Natural killer cell treated with Interleukin-12 subunit alpha and Interleukin-12 subunit beta and Interleukin-15 and Interleukin-18, amount 100 ng/mL, for 72 hours (primary cell): ENCODE measurements around the gene EDIL3. TPM values are rescaled to one million over a fixed set of nuclear protein-coding genes. Genes with fewer than 3 reads are reported as not detected.

Experiments used
- ATAC-seq, 2 donors: fragments of 150-1000 bp; cut with Tn5 transposase in 1 of 2; sonication (Bioruptor Pico), chemical (Tn5 transposase) in 1 of 2; 2 replicates each; pipeline ENCODE4 v1.10.0; 2021
- DNase-seq: peaks from one replicate; pipeline ENCODE4 v3.0.0; 2022; ENCODE audit warnings: low spot score
- H3K27ac Mint-ChIP-seq, 2 donors: 1 replicate in 1 of 2; 2 replicates in 1 of 2; pipeline ENCODE4 v1.8.0; 2022; ENCODE audit warnings: mixed read lengths in 2 of 2, mild to moderate bottlenecking in 1 of 2, moderate library complexity in 1 of 2
- H3K27me3 Mint-ChIP-seq, 2 donors: 1 replicate in 1 of 2; 2 replicates in 1 of 2; pipeline ENCODE4 v1.8.0; 2022; ENCODE audit warnings: mixed read lengths in 2 of 2
- H3K36me3 Mint-ChIP-seq: one replicate; pipeline ENCODE4 v1.8.0; 2022; ENCODE audit warnings: mixed read lengths
- H3K4me1 Mint-ChIP-seq, 2 donors: 1 replicate in 1 of 2; 2 replicates in 1 of 2; pipeline ENCODE4 v1.8.0; 2022; ENCODE audit warnings: low read depth in 2 of 2, mixed read lengths in 2 of 2, mild to moderate bottlenecking in 1 of 2
- H3K4me3 Mint-ChIP-seq: one replicate; pipeline ENCODE4 v1.8.0; 2022; ENCODE audit warnings: mixed read lengths
- H3K9me3 Mint-ChIP-seq: 2 replicates; pipeline ENCODE4 v1.8.0; 2022; ENCODE audit warnings: mixed read lengths
- total RNA-seq, 2 donors: library from RNA; stranded (reverse); gene quantifications; one replicate each; pipeline ENCODE4 v1.2.3, GENCODE V29; 2022

EDIL3 gene
- total RNA-seq, 2 donors from 2014 or later, result not detected

DNA sequence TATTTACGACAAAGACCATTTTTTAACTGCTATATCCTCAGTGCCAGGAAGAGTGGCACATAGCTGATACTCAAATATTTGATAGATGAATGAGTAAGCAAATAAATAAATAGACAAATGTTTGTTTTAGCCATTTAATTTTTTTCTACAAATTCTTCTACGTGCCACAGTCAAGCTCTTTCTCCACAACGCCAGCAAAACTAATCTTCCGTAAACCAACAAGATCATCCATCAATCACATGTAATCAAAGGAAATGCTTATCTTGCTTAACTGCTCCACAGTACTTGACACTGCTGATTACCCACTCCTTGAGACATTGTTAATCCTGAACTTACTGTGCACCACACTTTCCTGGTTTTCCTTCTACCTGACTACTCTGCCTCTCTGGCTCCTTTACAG lies 136.7 kb downstream of the EDIL3 start:
- no peaks in the 10 kb centered on the region for H3K27me3 Mint-ChIP-seq
- no peak overlapping the region for H3K27ac Mint-ChIP-seq
- no peak for DNase-seq
- H3K9me3 Mint-ChIP-seq, result peaks cover 13% of the 10 kb centered on the region
- H3K4me1 Mint-ChIP-seq, result no peaks in the 10 kb centered on the region
- no peaks in the 10 kb centered on the region for H3K36me3 Mint-ChIP-seq
- no peak overlapping the region for H3K4me3 Mint-ChIP-seq
- no peak for ATAC-seq

DNA sequence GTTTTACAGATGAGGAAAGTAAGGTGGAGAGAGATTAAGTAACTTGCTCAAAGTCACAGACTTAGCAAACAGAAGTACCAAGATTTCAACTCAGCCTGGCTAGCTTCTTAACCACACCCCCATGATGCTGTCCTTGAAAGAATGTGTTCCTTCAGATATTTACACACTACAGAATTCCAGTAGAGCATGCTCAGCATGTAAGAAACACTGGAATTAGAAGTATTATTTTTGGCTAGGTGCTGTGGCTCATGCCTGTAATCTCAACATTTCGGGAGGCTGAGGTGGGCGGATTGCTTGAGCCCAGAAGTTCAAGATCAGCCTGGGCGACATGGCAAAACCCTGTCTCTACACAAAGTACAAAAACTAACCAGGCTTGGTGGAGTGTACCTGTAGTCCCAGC lies 142.4 kb downstream of the EDIL3 start:
- Mint-ChIP-seq H3K36me3 (no peaks in the 10 kb centered on the region), H3K27me3 (no peaks in the 10 kb centered on the region), H3K4me3 (no peak overlapping the region), H3K4me1 (no peaks in the 10 kb centered on the region), H3K27ac (no peak overlapping the region), H3K9me3 (peaks cover 4% of the 10 kb centered on the region)
- DNase-seq (no peak), ATAC-seq (no peak)

DNA sequence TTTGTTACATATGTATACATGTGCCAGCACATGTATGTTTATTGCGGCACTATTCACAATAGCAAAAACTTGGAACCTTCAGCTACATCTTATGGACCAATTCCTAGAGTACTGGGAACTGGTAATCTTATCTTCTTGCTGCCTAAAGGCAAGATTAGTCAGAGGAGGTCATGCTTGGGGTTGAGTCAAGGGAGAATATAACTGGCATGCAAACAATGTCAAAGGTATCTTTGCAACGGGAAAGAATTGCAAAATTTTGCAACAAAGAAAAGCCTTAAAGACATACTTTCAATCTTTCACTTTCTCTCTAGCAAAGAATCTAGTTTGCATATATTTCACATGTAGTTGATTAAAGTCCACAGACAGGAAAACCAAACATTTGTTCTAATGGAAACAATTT lies 145.2 kb downstream of the EDIL3 start:
- H3K27ac Mint-ChIP-seq, result no peak overlapping the region
- no peak for ATAC-seq
- H3K4me3 Mint-ChIP-seq, result no peak overlapping the region
- H3K9me3 Mint-ChIP-seq, result peaks cover 4% of the 10 kb centered on the region
- DNase-seq, result no peak
- no peaks in the 10 kb centered on the region for H3K4me1 Mint-ChIP-seq
- no peaks in the 10 kb centered on the region for H3K27me3 Mint-ChIP-seq
- H3K36me3 Mint-ChIP-seq, result no peaks in the 10 kb centered on the region

DNA sequence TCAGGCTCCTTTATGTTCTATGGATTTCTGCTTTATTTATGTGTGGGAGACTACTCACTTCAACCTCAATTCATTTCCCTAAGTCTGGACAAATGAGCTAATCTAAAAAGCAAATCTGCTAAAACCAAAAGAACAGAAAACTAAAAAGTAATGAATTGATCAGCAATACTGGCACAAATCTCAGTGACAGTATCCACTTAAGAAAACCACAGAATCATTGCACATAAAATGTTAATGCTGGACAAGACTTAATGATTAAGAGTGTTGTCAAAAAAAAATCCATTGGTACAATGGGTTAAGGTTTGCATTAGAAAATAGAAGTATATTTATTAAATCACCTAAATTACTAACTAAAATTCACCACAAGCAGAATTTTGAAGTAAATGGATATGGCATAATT lies 147.6 kb downstream of the EDIL3 start:
- Mint-ChIP-seq H3K27me3 (no peaks in the 10 kb centered on the region), H3K4me3 (no peak overlapping the region), H3K4me1 (no peaks in the 10 kb centered on the region), H3K9me3 (peaks cover under 1% of the 10 kb centered on the region), H3K27ac (no peak overlapping the region), H3K36me3 (no peaks in the 10 kb centered on the region)
- DNase-seq (no peak), ATAC-seq (no peak)

DNA sequence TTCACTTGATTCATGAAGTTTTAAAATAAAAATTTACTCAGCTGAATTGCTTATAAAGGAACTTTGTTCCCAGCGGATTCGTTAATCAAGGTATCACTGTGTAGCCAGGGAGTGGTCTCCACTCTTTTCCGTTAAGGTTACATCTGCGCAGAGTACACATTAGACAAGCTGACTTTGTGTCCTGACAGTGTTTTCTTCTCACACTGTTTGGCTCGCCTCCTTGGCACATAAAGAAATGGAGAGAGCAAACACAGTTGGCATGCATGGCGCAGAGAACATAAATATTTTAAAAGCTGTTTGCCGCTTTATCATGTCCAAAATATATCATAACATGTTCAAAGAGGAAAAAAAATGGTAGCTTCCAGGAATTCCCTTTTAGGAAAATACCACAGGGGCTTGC lies 153.2 kb downstream of the EDIL3 start:
- Mint-ChIP-seq H3K27me3 (no peaks in the 10 kb centered on the region), H3K4me3 (no peak overlapping the region), H3K4me1 (no peaks in the 10 kb centered on the region), H3K36me3 (no peaks in the 10 kb centered on the region), H3K27ac (no peak overlapping the region), H3K9me3 (peaks cover 4% of the 10 kb centered on the region)
- DNase-seq (no peak), ATAC-seq (no peak)

DNA sequence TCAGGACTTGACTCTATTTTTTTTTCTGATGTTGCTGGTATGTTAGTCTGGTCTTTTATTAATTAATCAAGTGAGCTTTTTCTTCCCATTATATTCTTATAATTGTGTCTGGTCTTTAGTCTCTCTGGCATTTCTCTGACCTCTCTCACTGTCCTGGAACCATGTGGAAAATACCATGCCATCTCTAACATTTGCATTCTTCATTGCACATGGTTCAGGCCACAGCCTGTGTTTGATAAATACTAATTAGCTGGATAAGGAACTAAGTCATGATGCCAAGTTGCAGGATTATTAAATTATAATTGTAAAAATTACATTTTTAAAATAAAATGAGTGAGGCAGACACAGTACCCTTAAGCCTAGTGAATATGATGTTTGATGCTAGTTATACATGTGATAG lies 155.6 kb downstream of the EDIL3 start:
- Mint-ChIP-seq H3K9me3 (peaks cover 4% of the 10 kb centered on the region), H3K27me3 (no peaks in the 10 kb centered on the region), H3K4me1 (no peaks in the 10 kb centered on the region), H3K4me3 (no peak overlapping the region), H3K36me3 (no peaks in the 10 kb centered on the region), H3K27ac (no peak overlapping the region)
- DNase-seq (no peak), ATAC-seq (no peak)

DNA sequence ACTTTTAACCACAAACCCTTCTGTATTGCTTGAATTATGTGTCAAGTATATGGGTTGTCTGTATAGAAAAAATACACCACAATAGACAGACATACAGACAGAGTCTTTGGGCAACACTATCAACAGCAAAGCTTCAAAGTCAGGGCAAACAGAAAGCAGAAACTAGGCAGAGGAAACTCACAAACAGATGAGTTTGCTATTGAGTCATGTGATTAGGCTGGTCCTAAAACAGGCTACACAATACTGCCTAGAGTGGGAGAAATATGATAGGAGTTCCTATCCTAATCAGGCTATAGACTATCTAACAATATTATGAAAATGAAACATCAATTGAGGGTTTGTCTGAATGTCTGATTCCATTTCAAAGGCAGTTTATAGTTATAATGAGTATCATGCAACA lies 156.4 kb downstream of the EDIL3 start:
- Mint-ChIP-seq H3K9me3 (peaks cover 4% of the 10 kb centered on the region), H3K27me3 (no peaks in the 10 kb centered on the region), H3K36me3 (no peaks in the 10 kb centered on the region), H3K4me3 (no peak overlapping the region), H3K27ac (no peak overlapping the region), H3K4me1 (no peaks in the 10 kb centered on the region)
- DNase-seq (no peak), ATAC-seq (no peak)

DNA sequence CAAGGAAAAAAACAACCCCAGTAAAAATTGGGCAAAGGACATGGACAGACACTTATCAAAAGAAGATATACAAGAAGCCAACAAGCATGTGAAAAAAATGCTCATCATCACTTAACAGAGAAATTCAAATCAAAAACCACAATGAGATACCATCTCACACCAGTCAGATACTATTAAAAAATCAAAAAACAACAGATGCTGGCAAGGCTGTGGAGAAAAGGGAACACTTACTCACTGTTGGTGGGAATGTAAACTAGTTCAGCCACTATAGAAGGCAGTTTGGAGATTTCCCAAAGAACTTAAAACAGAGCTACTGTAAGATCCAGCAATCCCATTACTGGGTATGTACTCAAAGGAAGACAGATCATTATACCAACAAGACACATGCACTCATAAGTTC lies 157.4 kb downstream of the EDIL3 start:
- DNase-seq (no peak), ATAC-seq (no peak)
- Mint-ChIP-seq H3K27ac (no peak overlapping the region), H3K27me3 (no peaks in the 10 kb centered on the region), H3K9me3 (peaks cover 4% of the 10 kb centered on the region), H3K36me3 (no peaks in the 10 kb centered on the region), H3K4me1 (no peaks in the 10 kb centered on the region), H3K4me3 (no peak overlapping the region)

DNA sequence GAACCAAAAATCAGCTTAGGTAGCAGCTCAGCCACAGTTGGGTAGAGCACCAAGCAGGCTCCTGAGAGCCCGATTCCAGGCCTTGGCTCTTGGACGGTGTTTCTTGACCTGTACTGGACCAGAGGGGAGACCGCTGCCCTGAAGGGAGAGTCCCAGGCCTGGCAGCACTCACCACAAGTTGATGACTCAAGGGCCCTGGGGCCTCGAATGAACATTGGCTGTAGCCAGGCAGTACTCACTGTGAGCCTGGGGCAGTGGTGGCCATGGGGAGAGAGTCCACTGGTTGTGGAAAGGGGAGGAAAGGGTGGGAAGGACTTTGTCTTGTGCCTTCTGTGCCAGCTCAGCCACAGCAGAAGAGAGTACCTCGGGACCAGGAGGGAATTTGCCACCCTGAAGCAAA lies 166.1 kb downstream of the EDIL3 start:
- H3K9me3 Mint-ChIP-seq, result no peaks in the 10 kb centered on the region
- H3K36me3 Mint-ChIP-seq, result no peaks in the 10 kb centered on the region
- no peaks in the 10 kb centered on the region for H3K4me1 Mint-ChIP-seq
- no peak overlapping the region for H3K27ac Mint-ChIP-seq
- no peak overlapping the region for H3K4me3 Mint-ChIP-seq
- no peak for ATAC-seq
- DNase-seq, result no peak
- H3K27me3 Mint-ChIP-seq, result no peaks in the 10 kb centered on the region

DNA sequence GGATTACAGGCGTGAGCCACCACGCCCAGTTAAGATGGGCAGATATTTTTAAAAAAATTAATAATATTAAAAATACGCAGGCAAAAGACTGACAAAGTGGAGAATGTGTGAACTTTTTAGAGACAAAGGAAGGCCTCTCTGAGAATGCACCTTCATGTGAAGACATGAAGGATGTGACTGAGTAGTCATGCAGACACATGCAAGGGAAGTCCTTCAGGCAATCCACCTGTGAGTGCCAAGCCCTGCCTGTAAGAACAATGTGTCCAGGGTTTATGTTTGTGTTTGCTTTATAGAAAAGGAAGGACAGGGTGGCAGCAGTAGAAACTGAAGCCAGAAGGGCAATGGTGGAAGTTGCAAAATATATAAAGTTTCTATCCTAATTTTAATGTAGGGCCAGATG lies 169.2 kb downstream of the EDIL3 start:
- Mint-ChIP-seq H3K4me3 (no peak overlapping the region), H3K27me3 (no peaks in the 10 kb centered on the region), H3K9me3 (peaks cover 13% of the 10 kb centered on the region), H3K27ac (no peak overlapping the region), H3K36me3 (no peaks in the 10 kb centered on the region), H3K4me1 (no peaks in the 10 kb centered on the region)
- ATAC-seq (no peak), DNase-seq (no peak)

DNA sequence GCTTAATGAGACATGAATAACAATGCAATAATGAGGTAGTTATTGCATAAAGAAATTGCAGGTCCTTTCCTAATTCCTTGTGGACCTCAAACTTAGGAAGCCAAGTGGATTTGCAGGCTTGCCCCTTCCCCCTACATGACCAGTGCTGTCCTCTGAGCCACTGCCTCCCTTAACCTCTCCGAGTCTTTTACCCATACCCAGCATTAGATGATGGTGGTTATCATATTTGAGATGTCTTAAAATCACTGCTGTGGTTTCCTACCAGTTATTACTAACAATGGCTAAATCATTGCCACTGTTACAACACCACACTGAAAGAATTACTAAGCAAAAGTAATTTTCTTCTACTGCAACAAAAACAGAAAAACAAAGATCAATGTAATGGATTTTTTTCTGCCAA lies 170.8 kb downstream of the EDIL3 start:
- DNase-seq, result no peak
- no peak for ATAC-seq
- H3K36me3 Mint-ChIP-seq, result no peaks in the 10 kb centered on the region
- no peaks in the 10 kb centered on the region for H3K4me1 Mint-ChIP-seq
- H3K4me3 Mint-ChIP-seq, result no peak overlapping the region
- no peaks in the 10 kb centered on the region for H3K27me3 Mint-ChIP-seq
- peaks cover 13% of the 10 kb centered on the region for H3K9me3 Mint-ChIP-seq
- H3K27ac Mint-ChIP-seq, result no peak overlapping the region

DNA sequence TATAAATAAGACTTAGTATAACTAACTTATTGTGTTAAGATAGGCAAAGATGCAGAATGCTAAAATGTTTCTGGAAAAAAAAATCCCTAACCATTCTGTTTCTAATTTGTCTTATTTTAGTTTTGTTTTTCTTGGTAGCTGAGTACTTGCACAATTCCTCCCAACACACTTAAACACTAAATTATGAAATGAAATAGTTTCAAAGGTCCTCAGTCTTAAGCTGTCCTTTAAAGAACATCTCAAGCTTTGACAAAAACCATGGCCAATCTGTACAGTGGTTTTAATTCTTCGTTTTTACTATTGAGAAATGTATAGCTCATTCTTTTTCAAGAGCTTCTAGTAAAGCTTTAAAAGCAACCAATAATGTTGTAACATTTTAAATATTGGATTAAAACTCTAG lies 171.5 kb downstream of the EDIL3 start:
- no peak for DNase-seq
- H3K4me3 Mint-ChIP-seq, result no peak overlapping the region
- no peaks in the 10 kb centered on the region for H3K36me3 Mint-ChIP-seq
- no peak overlapping the region for H3K27ac Mint-ChIP-seq
- peaks cover 13% of the 10 kb centered on the region for H3K9me3 Mint-ChIP-seq
- H3K4me1 Mint-ChIP-seq, result no peaks in the 10 kb centered on the region
- H3K27me3 Mint-ChIP-seq, result no peaks in the 10 kb centered on the region
- ATAC-seq, result no peak

DNA sequence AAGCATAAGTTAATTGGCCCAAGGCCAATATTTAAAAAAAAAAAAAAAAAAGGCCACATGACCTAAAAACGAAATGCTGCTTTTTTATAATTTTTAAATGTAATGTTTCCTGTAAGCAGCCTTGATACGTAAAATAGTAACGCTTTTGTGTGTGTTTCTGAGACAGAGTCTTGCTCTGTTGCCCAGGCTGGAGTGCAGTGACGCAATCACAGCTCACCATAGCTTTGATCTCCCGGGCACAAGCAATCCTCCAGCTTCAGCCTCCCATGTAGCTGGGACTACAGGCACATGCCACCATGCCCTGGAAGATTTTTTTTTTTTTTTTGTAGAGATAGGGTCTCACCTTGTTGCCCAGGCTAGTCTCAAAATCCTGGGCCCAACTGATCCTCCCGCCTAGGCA lies 179.9 kb downstream of the EDIL3 start:
- no peak overlapping the region for H3K27ac Mint-ChIP-seq
- H3K9me3 Mint-ChIP-seq, result no peaks in the 10 kb centered on the region
- no peaks in the 10 kb centered on the region for H3K27me3 Mint-ChIP-seq
- H3K4me3 Mint-ChIP-seq, result no peak overlapping the region
- ATAC-seq (no peak), DNase-seq (no peak)
- H3K4me1 Mint-ChIP-seq, result no peaks in the 10 kb centered on the region
- H3K36me3 Mint-ChIP-seq, result no peaks in the 10 kb centered on the region

DNA sequence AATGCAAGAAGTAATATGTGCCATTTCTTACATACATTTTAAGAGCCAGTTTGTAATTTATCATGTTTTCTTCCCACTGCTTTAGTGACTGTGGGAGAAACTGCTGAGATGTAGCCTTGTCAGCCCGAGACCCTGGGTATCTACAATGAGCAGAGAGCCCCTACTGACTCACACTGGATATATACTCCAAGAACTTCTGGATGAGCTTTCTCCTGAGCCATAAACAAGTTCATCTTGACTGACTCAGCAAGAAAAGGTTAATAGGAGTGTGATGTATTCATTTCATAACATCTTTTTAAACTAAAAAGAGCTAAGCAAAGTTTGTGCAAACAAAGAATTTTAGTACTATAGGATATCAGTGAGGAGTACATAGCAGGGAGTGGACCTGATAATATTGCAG lies 182.5 kb downstream of the EDIL3 start:
- Mint-ChIP-seq H3K27me3 (no peaks in the 10 kb centered on the region), H3K4me3 (no peak overlapping the region), H3K27ac (no peak overlapping the region), H3K9me3 (peaks cover 4% of the 10 kb centered on the region), H3K4me1 (no peaks in the 10 kb centered on the region), H3K36me3 (no peaks in the 10 kb centered on the region)
- no peak for ATAC-seq
- no peak for DNase-seq

DNA sequence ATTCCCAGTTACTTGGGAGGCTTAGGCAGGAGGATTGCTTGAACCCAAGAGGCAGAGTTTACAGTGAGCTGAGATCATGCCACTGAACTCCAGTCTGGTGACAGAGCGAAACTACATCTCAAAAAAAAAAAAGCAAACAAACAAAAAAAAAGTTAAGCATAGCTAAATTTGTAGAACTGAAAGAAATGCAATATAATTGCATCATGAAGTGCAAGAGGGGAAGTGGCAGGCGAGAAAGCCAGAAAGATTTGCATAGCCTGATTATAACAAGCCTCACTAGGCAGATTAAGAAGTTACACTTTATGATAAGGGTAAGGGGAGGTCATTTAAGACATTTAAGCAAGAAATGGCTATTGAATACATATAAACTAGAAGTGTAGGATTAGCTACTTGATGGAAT lies 187.1 kb downstream of the EDIL3 start:
- no peak for ATAC-seq
- H3K4me1 Mint-ChIP-seq, result no peaks in the 10 kb centered on the region
- peaks cover 12% of the 10 kb centered on the region for H3K9me3 Mint-ChIP-seq
- no peak overlapping the region for H3K4me3 Mint-ChIP-seq
- no peak overlapping the region for H3K27ac Mint-ChIP-seq
- H3K36me3 Mint-ChIP-seq, result no peaks in the 10 kb centered on the region
- DNase-seq, result no peak
- H3K27me3 Mint-ChIP-seq, result no peaks in the 10 kb centered on the region

DNA sequence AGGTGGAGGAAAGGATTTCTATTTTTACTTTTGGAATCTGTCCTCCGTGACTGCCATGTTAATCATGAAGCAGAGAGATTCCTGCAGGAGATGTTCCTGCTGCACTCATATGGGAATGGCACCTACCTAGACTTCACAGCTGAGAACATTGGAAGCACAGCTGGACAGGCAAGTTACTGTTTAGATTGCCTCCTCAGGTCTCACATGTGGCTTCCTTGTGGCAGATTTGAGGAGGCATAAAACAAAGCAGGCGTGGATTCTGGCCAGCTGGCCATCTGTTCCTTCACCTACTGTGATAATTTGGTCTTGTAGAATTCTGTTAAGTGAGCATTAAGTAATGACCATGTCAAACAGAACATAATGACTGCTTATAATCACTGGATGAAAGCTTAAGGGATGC lies 193.4 kb downstream of the EDIL3 start:
- H3K27me3 Mint-ChIP-seq, result no peaks in the 10 kb centered on the region
- no peak overlapping the region for H3K27ac Mint-ChIP-seq
- no peaks in the 10 kb centered on the region for H3K36me3 Mint-ChIP-seq
- DNase-seq, result no peak
- H3K4me3 Mint-ChIP-seq, result no peak overlapping the region
- peaks cover 5% of the 10 kb centered on the region for H3K9me3 Mint-ChIP-seq
- H3K4me1 Mint-ChIP-seq, result no peaks in the 10 kb centered on the region
- ATAC-seq, result no peak
